ENCODE data around the gene TP53. TPM values are rescaled to one million over a fixed set of nuclear protein-coding genes. Genes with fewer than 3 reads are reported as not detected.

The TP53 gene
- total RNA-seq, 1 experiment from 2014 or later, result 179 TPM

DNA sequence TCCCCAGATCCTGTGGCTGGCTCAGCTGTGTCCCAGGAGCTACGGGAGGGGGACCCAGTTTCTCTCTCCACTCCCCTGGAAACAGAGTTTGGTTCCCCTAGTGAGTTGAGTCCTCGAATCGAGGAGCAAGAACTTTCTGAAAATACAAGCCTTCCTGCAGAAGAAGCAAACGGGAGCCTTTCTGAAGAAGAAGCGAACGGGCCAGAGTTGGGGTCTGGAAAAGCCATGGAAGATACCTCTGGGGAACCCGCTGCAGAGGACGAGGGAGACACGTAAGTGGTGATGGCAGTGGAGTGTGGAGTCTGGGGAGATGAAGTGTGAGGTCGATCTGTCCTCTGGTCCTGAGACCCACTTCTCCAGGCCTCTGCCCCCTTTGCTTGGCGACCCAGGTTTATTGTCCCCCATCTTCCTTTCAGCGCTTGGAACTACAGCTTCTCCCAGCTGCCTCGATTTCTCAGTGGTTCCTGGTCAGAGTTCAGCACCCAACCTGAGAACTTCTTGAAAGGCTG lies 1.6 kb upstream of the TP53 start:
- ATAC-seq, result no peak
- no peaks in the 10 kb centered on the region for H3K27me3 Mint-ChIP-seq (ENCODE audit: low read depth)
- ChIA-PET POLR2A (interaction anchor here (1.7 to 5.9 kb wide), 10 partner anchors 12 to 128 kb away, joined by 8 to 80 read pairs (median 36); partner anchors contain the start of genes ATP1B2, EFNB3, FXR2 and MPDU1), CTCF (interaction anchor here (0.9 to 7.0 kb wide), 20 partner anchors 12 to 359 kb away, joined by 3 to 205 read pairs (median 30); partner anchors contain the start of genes ATP1B2, DNAH2, EFNB3 and FXR2)
- peak overlapping the region; percentile 88 for H3K4me3 Mint-ChIP-seq
- H3K4me1 Mint-ChIP-seq, result peaks cover 27% of the 10 kb centered on the region
- no peak for TF ChIP-seq CREM (CRISPR knock-in tag; IDR thresholded peaks at IDR 0.05)
- TF ChIP-seq PRRX2 (CRISPR knock-in tag; IDR thresholded peaks at IDR 0.05), result no peak
- TF ChIP-seq, protein P1, sequence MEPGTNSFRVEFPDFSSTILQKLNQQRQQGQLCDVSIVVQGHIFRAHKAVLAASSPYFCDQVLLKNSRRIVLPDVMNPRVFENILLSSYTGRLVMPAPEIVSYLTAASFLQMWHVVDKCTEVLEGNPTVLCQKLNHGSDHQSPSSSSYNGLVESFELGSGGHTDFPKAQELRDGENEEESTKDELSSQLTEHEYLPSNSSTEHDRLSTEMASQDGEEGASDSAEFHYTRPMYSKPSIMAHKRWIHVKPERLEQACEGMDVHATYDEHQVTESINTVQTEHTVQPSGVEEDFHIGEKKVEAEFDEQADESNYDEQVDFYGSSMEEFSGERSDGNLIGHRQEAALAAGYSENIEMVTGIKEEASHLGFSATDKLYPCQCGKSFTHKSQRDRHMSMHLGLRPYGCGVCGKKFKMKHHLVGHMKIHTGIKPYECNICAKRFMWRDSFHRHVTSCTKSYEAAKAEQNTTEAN (CRISPR knock-in tag; IDR thresholded peaks at IDR 0.05), result no peak
- TF ChIP-seq SMAD4 (CRISPR knock-in tag; IDR thresholded peaks at IDR 0.05), result no peak
- no peak for TF ChIP-seq CDX4 (CRISPR knock-in tag; IDR thresholded peaks at IDR 0.05; ENCODE audit: borderline replicate concordance)
- no peak for TF ChIP-seq IRF1 (CRISPR knock-in tag; IDR thresholded peaks at IDR 0.05)
- TF ChIP-seq, protein P2, sequence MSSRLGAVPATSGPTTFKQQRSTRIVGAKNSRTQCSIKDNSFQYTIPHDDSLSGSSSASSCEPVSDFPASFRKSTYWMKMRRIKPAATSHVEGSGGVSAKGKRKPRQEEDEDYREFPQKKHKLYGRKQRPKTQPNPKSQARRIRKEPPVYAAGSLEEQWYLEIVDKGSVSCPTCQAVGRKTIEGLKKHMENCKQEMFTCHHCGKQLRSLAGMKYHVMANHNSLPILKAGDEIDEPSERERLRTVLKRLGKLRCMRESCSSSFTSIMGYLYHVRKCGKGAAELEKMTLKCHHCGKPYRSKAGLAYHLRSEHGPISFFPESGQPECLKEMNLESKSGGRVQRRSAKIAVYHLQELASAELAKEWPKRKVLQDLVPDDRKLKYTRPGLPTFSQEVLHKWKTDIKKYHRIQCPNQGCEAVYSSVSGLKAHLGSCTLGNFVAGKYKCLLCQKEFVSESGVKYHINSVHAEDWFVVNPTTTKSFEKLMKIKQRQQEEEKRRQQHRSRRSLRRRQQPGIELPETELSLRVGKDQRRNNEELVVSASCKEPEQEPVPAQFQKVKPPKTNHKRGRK (CRISPR knock-in tag; IDR thresholded peaks at IDR 0.05; ENCODE audit: borderline replicate concordance), result no peak
- DNase-seq (ENCODE audit: low spot score), result no peak
- peaks cover 25% of the 10 kb centered on the region for H3K36me3 Mint-ChIP-seq
- H3K27ac Mint-ChIP-seq, result peak overlapping the region; percentile 87
- no peaks in the 10 kb centered on the region for H3K9me3 Mint-ChIP-seq

GRCh38 chr17:7687908-7688807 lies 868 bp upstream of the TP53 start, which contains the start of gene WRAP53:
TSS of gene WRAP53 (plus strand) at chr17:7688477. CDS start at chr17:7688649, 172 bp downstream.
- ChIA-PET POLR2A (interaction anchor here (0.6 to 5.9 kb wide), 24 partner anchors 11 to 468 kb away, joined by 3 to 80 read pairs (median 10); partner anchors contain the start of genes ATP1B2, CD68, DNAH2 and EFNB3), CTCF (interaction anchor here (0.6 to 7.0 kb wide), 40 partner anchors 11 to 1877 kb away, joined by 3 to 205 read pairs (median 6); partner anchors contain the start of genes ACAP1, ATP1B2, CD68 and CYB5D1)
- H3K36me3 Mint-ChIP-seq, result peaks cover 25% of the 10 kb centered on the region
- peak within 1 kb of the TSS; percentile 88 for H3K4me3 Mint-ChIP-seq
- H3K27me3 Mint-ChIP-seq (ENCODE audit: low read depth), result no peaks in the 10 kb centered on the region
- DNase-seq (ENCODE audit: low spot score), result peak; percentile 98
- peak; percentile 89 for ATAC-seq
- no peaks in the 10 kb centered on the region for H3K9me3 Mint-ChIP-seq
- H3K27ac Mint-ChIP-seq, result peak within 1 kb of the TSS; percentile 100
- H3K4me1 Mint-ChIP-seq, result peaks cover 27% of the 10 kb centered on the region
- TF ChIP-seq ESRRA (CRISPR knock-in tag; IDR thresholded peaks at IDR 0.05; ENCODE audit: borderline replicate concordance) (no peak), CTCF (IDR thresholded peaks at IDR 0.05) (peak; percentile 94), ZNF121 (CRISPR knock-in tag; IDR thresholded peaks at IDR 0.05) (0 out of 2 replicates have a peak, but pooled peaks have one; percentile 12), ETV6 (CRISPR knock-in tag; IDR thresholded peaks at IDR 0.05) (0 out of 2 replicates have a peak, but pooled peaks have one; percentile 61), GABPB1 (CRISPR knock-in tag; IDR thresholded peaks at IDR 0.05) (peak; percentile 43; the same call in 1 of the 2 replicates), FOXK1 (CRISPR knock-in tag; IDR thresholded peaks at IDR 0.05) (peak; percentile 82), IRF1 (CRISPR knock-in tag; IDR thresholded peaks at IDR 0.05) (0 out of 2 replicates have a peak, but pooled peaks have one; percentile 19)
- TF ChIP-seq, protein P3, sequence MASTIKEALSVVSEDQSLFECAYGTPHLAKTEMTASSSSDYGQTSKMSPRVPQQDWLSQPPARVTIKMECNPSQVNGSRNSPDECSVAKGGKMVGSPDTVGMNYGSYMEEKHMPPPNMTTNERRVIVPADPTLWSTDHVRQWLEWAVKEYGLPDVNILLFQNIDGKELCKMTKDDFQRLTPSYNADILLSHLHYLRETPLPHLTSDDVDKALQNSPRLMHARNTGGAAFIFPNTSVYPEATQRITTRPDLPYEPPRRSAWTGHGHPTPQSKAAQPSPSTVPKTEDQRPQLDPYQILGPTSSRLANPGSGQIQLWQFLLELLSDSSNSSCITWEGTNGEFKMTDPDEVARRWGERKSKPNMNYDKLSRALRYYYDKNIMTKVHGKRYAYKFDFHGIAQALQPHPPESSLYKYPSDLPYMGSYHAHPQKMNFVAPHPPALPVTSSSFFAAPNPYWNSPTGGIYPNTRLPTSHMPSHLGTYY (CRISPR knock-in tag; IDR thresholded peaks at IDR 0.05), result no peak
- TF ChIP-seq, protein P4, sequence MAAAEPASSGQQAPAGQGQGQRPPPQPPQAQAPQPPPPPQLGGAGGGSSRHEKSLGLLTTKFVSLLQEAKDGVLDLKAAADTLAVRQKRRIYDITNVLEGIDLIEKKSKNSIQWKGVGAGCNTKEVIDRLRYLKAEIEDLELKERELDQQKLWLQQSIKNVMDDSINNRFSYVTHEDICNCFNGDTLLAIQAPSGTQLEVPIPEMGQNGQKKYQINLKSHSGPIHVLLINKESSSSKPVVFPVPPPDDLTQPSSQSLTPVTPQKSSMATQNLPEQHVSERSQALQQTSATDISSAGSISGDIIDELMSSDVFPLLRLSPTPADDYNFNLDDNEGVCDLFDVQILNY (CRISPR knock-in tag; IDR thresholded peaks at IDR 0.05), result no peak
- TF ChIP-seq, protein P5, sequence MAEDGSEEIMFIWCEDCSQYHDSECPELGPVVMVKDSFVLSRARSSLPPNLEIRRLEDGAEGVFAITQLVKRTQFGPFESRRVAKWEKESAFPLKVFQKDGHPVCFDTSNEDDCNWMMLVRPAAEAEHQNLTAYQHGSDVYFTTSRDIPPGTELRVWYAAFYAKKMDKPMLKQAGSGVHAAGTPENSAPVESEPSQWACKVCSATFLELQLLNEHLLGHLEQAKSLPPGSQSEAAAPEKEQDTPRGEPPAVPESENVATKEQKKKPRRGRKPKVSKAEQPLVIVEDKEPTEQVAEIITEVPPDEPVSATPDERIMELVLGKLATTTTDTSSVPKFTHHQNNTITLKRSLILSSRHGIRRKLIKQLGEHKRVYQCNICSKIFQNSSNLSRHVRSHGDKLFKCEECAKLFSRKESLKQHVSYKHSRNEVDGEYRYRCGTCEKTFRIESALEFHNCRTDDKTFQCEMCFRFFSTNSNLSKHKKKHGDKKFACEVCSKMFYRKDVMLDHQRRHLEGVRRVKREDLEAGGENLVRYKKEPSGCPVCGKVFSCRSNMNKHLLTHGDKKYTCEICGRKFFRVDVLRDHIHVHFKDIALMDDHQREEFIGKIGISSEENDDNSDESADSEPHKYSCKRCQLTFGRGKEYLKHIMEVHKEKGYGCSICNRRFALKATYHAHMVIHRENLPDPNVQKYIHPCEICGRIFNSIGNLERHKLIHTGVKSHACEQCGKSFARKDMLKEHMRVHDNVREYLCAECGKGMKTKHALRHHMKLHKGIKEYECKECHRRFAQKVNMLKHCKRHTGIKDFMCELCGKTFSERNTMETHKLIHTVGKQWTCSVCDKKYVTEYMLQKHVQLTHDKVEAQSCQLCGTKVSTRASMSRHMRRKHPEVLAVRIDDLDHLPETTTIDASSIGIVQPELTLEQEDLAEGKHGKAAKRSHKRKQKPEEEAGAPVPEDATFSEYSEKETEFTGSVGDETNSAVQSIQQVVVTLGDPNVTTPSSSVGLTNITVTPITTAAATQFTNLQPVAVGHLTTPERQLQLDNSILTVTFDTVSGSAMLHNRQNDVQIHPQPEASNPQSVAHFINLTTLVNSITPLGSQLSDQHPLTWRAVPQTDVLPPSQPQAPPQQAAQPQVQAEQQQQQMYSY (CRISPR knock-in tag; IDR thresholded peaks at IDR 0.05), result peak; percentile 40; the same call in 1 of the 2 replicates
- TF ChIP-seq, protein P6, sequence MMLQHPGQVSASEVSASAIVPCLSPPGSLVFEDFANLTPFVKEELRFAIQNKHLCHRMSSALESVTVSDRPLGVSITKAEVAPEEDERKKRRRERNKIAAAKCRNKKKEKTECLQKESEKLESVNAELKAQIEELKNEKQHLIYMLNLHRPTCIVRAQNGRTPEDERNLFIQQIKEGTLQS (CRISPR knock-in tag; conservative IDR thresholded peaks at IDR 0.05), result no peak

Measured in WTC11 (cell line).